Stimulated activated CD4-positive, alpha-beta T cell treated with anti-CD3 and anti-CD28 coated beads, Interleukin-15, amount 100 ng/mL, for 1 hour (primary cell): Measurements from ENCODE around the gene DYNC1I1.

Source experiments
- DNase-seq, 2 donors: peaks; one replicate each; pipeline ENCODE4 v3.0.0-alpha.2; 2020; ENCODE audit warnings: low read depth in 1 of 2, low spot score in 1 of 2

DYNC1I1 gene

GRCh38 chr7:95955748-95956147 is 183.4 kb downstream of the DYNC1I1 start:
- no peak for DNase-seq

DNA sequence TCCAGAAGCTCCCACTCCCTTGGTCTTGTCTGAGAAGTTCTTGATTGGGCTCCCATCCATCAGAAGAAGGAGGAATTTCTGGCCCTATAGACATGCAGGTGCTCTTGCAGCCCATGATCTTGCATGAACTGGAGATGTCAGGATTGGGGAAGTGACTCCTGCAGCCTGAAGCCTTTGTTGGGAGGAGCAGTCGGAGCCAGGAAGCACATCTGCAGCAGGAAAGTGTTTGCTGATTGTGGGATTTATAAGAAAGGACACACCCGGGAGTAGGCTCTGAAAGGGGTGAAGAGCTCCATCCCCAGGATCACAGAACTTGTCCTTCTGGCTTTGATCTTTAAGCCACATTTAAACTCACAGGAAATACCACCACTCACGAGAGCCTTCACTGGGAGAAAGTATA is 185.2 kb downstream of the DYNC1I1 start:
- no peak for DNase-seq

DNA sequence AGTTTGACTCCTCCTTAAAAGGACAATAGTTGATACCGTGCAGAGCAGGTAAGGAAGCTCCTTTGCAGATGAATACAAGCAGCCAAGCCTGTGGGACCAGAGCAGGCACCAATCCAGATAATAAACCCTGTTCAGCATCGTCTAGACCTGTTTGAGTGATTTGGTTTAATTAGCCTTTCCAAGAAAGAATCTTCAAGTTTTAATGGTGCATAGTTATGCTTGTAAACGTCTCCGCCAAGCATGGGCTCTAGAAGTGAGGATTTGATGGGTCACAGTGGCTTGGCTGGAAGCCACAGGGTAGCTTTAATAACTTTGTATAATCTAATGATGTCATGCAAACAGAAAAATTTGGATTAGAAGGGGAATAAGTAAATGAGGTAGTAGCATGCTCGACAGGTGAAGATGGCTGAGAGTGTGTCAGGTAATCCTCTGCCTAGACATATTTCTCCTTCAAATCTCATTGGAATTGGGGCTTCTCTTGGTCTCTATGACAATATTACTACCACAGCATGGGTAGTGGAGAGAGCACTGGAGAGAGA is 188.4 kb downstream of the DYNC1I1 start:
- no peak for DNase-seq

DNA sequence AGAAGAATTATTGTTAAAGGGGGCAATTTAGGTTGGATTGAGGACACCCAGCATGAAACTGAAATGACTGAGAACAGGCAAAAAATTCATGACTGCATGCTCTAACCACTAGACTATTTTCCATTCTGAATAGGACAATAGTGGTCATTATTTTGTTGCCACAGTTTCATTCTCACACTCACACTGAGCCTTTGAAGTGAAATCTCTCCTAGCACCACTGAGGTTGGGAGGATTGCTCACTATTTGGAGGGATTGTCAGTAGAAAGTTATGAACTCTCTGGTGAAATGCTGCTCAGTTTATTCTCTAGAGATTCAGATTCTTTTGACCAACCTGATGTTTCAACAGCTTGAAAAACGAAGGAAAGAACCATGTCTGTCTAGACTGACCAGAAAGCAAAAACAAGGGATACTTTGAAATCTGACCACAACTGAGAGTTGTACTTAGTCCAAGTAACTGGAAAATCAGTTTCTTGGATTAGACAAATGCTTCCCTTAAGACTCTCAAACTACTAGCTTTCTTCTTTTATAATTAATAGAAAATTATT is 191.2 kb downstream of the DYNC1I1 start:
- DNase-seq, result no peak

DNA sequence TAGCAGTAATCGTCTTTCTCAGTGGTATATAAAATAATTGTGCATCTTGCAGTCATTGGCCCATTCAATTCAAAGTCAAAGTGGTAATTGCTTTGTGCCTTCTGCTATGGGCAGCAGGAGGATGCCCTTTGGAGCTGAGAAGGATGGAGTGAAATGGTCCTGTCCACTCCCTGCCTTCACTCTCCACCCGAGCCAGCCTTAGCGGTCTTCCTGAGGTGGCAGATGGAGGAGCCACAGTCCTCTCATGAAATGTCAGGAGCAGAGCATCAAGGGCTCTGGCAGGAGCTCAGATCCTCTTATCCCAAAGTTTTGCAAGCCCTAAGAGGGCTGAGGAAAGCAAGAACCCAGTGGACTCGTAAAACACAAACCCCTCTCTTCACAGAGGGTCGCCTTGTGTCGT is 199.4 kb downstream of the DYNC1I1 start:
- no peak for DNase-seq

DNA sequence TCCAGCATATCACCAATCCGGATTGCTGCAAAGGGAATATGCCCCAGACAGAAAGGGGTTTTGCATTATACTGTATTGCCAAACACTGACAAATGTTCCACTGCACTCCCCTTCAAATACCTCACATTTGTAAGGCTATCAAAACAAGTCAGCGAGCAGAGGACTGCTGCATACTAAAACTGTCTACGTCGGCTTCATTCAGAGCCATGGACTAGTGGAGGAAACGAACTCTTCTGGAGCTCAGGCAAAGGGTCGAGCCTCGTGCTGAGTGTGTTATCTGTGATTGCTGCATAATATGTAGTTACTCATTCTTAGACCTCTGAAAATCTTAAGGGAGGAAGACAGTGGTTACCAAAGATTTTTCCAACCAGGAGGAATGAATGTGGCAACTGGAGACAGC is 200.2 kb downstream of the DYNC1I1 start:
- DNase-seq, result no peak

- DNase-seq, result no peak
Observed at GRCh38 chr7:95974108-95974507, 201.8 kb downstream of the DYNC1I1 start.

DNA sequence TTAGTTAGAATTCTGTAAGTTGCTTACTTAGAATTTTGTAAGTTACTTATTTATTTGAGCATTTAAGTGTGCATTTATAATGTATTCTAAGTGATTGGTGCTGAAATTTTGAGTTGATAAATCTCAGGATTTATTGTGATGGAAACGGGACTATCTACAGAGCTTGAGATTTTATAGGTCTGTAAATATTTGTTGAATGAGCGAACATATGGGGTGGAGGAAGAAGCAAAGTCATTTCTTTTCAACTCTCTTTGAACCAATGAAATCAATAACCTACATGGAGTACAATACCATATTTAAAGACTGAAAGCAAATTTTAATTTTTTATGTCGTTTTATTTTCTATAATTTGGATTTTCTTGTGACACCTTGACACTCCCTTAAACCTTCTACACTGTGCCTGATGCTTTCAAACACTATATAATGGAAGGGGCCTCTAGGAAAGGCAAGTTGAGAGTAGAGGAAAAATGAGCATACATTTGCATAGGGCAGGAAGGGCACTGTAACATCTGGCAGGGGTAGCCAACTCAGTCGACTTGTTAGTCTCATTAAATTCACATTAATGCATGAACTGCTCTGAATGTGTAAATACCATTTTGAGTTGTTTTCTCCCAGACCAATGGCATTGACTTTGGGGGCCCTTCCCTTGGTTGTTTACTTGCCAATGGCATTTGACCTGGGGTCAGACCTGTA is 204.2 kb downstream of the DYNC1I1 start:
- no peak for DNase-seq

- DNase-seq, result no peak
Observed at GRCh38 chr7:95977994-95978393, 205.6 kb downstream of the DYNC1I1 start.

DNA sequence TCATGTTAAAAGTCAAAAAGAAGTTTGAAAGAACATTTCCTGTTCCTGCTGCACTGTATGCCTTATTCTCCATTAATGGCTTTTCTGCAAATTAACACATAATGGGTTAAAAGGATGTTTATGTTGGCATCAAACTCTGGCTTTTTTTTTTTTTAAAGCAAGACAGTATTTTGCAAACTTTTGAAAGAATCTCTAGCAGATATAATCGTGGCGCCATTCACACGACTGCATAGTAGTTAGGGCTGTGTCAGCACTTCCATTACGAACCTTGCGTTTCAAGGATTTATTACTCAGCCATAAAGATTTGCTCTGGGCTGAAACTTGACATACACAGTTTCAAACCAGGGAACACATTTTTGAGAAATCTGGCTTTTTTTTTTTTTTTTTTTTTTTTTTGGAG is 207.8 kb downstream of the DYNC1I1 start:
- DNase-seq, result no peak

GRCh38 chr7:95980706-95981105 is 208.4 kb downstream of the DYNC1I1 start:
- DNase-seq, result no peak

- no peak for DNase-seq
Observed at GRCh38 chr7:95986178-95986764, 213.9 kb downstream of the DYNC1I1 start.

DNA sequence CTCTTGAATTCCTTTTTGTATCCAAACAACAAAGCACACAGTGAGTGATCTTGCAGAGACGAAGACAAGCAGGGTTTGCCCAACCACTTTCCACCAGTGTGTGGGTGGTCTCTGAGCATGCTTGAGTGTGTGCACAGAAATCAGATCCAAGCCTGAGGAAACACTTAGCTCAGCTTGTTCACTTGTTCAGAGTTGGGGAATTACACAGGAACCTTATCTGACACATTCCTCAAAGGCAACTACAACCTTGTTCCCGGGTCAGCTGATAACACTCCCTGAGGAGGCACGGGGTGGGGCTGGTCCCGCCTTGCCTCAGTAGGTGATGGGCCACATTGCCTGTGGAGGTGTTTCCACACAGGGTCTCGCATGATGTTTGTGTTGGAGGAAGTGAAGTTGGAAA is 216.9 kb downstream of the DYNC1I1 start:
- no peak for DNase-seq

DNA sequence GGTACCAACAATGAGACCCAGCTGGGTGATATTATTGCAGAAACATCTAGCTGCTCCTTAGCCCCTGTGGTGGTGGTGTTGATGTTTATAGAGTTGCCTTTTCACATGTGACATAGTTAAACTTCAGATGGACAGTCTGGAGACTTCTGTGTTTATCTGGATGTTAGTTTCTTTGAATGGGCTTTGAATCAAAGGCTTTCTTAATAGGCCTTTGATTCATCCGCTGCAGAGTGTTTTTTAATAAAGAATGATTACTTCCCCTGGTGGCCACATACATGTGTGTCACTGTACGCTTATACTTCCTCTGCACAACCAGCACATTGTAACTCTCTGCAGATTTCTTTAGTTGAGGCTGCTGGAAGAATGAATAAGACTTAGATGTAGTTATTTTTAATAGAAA is 221.0 kb downstream of the DYNC1I1 start:
- no peak for DNase-seq

- no peak for DNase-seq
Observed at GRCh38 chr7:95996174-95996573, 223.8 kb downstream of the DYNC1I1 start.

- DNase-seq, result no peak
Observed at GRCh38 chr7:95996886-95997285, 224.5 kb downstream of the DYNC1I1 start.

DNA sequence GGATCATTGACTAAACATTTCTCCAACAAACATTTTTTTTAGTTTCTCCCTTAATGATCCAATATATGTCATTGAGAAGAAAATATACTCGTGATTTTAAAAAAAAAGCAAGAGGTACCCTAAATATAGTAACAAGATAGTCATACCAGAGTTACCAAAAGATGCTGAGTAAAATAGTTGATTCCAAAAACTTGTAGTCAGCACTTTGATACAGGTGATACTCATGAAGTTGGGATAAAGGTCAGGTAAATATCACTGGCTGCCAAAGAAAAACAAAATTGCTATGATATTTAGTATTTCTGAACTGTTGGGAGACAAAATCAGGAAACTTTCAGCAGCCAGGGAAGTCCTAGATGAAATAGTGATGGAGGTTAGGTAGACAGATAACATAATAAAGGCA is 225.3 kb downstream of the DYNC1I1 start:
- DNase-seq, result no peak

GRCh38 chr7:95999481-95999880 is 227.1 kb downstream of the DYNC1I1 start:
- no peak for DNase-seq

- DNase-seq, result no peak
Observed at GRCh38 chr7:96004578-96004977, 232.2 kb downstream of the DYNC1I1 start.

DNA sequence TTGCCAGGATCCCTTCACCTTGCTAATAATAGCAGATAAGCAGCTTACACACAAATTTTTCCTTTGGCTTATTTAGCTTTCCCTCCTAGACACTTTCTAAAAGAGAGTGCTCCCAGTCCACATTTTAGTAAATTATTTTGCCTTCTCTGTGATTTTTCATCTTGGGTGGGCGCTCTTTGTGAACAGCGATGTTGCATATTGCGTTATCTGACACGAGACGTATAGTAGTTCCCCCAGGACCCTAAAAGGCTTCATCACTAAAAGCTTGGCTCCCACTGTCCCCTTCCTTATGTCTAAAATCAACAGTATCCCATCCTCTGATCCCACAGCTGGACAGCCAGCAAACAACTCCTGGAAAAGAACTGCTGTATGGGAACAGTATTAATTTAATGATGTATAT is 232.9 kb downstream of the DYNC1I1 start:
- DNase-seq, result no peak

DNA sequence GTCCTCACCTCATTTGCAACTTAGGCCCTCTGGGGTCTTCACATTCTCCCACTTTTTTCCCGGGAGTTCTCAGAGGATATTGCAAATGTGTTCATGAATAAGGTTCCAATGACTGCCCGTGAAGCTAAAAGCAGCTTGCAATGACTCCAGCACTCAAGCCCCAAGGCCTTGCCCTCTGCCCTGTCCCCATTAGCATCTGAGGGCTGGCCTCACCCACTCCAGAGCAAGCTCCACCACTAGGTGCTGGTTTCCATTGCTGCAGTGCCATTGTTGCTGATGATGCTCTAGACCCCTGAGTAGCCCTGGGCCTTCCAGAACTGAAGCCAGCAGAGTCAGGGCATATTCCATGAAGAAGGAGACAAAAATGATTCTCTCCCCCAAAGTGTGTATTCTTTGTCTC is 236.8 kb downstream of the DYNC1I1 start:
- no peak for DNase-seq

DNA sequence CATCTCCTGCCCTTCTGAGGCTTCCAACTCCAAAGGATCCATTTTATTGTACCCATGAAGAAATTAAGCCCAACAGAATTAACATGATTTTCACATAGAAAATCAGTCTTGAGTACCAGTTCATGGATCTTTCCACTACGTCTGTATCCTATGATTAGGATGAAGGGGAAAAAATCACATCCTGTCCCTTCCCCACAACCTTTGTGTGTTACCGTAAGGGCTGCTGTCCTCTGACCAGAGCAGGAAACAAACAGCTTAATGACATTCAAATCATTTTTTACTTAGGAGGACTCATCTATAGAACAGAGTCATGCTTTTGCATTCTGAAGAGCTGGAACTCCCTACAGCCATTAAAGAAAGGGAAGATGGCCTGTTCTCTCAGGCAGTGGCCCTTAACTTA is 241.5 kb downstream of the DYNC1I1 start:
- DNase-seq, result no peak

DNA sequence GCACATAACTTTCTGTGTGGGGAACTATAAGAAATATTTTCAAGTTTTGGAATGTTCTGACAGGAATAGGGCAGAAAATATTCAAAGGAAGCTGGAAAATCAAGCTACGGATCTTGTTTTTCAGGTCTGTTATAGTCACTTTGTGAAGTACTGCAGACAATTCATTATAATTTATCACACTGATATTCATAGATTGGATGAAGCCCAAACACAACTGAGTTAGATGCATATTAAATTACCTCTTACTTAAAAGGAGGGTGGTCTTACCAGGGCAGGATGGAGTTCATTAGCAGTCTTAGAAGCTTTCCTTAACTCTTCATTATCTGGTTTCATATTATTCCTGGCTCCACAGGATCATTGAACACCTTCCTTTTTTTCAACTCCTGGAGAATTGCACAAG is 242.3 kb downstream of the DYNC1I1 start:
- no peak for DNase-seq
